ENCODE measurements around the gene JUND.

JUND gene

GRCh38 chr19:18233224-18233825 lies 48.1 kb downstream of the JUND start:
- no peak for DNase-seq

GRCh38 chr19:18232540-18233223 lies 48.7 kb downstream of the JUND start:
- no peak for DNase-seq

GRCh38 chr19:18231775-18232174 lies 49.6 kb downstream of the JUND start:
- DNase-seq, result no peak

GRCh38 chr19:18230941-18231734 lies 50.3 kb downstream of the JUND start:
- DNase-seq, result no peak

GRCh38 chr19:18229915-18230314 lies 51.5 kb downstream of the JUND start:
- DNase-seq, result no peak
